Endothelial cell (in vitro differentiated cells): ENCODE data around the gene TTC34. TPM values are rescaled to one million over a fixed set of nuclear protein-coding genes. Genes with fewer than 3 reads are reported as not detected.

ENCODE experiments used
- DNase-seq: peaks from one replicate; pipeline ENCODE4 v3.0.0; 2021; ENCODE audit warnings: low spot score
- H3K27ac Mint-ChIP-seq: one replicate; pipeline ENCODE4 v1.8.0; 2021; ENCODE audit warnings: mixed read lengths, inconsistent platforms; ENCODE audit not compliant: unreplicated experiment
- H3K27me3 Mint-ChIP-seq: one replicate; pipeline ENCODE4 v1.8.0; 2021; ENCODE audit warnings: mild to moderate bottlenecking, moderate library complexity, mixed read lengths, inconsistent platforms; ENCODE audit not compliant: unreplicated experiment
- H3K36me3 Mint-ChIP-seq: one replicate; pipeline ENCODE4 v1.8.0; 2021; ENCODE audit warnings: mild to moderate bottlenecking, low read depth, mixed read lengths, inconsistent platforms; ENCODE audit not compliant: unreplicated experiment
- H3K4me1 Mint-ChIP-seq: one replicate; pipeline ENCODE4 v1.8.0; 2021; ENCODE audit warnings: mild to moderate bottlenecking, mixed read lengths, inconsistent platforms; ENCODE audit not compliant: unreplicated experiment
- H3K4me3 Mint-ChIP-seq: one replicate; pipeline ENCODE4 v1.8.0; 2021; ENCODE audit warnings: mild to moderate bottlenecking, mixed read lengths, inconsistent platforms; ENCODE audit not compliant: unreplicated experiment
- H3K9me3 Mint-ChIP-seq: one replicate; pipeline ENCODE4 v1.8.0; 2021; ENCODE audit warnings: mixed read lengths, inconsistent platforms; ENCODE audit not compliant: unreplicated experiment
- CTCF ChIP-seq: fragments of 200-600 bp; sonication (generic); IDR thresholded peaks from one replicate; pipeline ENCODE4 v1.5.0; 2021; ENCODE audit warnings: antibody characterized with exemption; ENCODE audit not compliant: unreplicated experiment
- total RNA-seq: library from RNA; stranded (reverse); fragmentation: NEBNext Ultra II Directional; extraction: Animal tissue kit (Norgen Biotek cat#: 25700); gene quantifications from one replicate; pipeline ENCODE4 v1.2.1, GENCODE V29; 2021; ENCODE audit not compliant: unreplicated experiment

TTC34 gene
- total RNA-seq, 1 donor from 2014 or later = 0.82 TPM

DNA sequence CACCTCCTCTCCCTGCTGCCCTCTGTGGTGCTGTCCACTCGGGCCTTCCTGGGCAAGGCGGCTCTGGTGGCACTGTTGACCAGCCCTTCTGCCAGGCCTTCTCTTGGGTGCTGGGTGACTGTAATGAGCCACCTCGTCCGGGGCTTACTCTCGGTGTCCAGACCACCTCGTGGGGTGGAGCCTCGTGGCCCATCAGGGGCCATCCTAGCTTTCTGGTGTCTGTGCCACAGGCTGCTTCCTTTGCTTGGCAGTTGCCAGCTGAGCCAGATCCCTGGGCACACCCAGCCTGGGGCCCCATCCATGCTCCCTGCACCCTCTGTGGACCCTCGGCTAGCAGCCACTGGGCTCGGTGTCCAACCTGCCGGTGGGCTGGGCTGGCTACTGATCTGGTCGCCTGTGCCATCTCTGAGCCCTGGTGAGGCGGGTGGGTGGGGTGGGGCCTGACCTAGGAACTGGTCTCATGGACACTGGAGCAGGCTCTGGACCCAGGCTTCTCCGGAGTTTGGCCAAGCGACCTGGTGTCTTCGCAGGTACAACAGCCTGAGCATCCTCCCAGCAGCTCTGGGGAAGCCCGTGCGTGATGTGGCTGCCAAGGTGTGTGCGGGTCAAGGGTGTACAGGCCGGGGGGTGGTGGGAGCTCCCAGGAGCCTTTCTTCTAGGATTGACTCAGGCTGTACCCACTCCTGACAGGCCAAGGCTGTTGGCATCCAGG lies 213.5 kb downstream of the TTC34 start:
- DNase-seq = no peak
- H3K4me1 Mint-ChIP-seq = peaks cover 8% of the 10 kb centered on the region
- no peak overlapping the region for H3K4me3 Mint-ChIP-seq
- H3K27me3 Mint-ChIP-seq = peaks cover 12% of the 10 kb centered on the region
- no peaks in the 10 kb centered on the region for H3K9me3 Mint-ChIP-seq
- H3K27ac Mint-ChIP-seq = no peak overlapping the region
- no peak for TF ChIP-seq CTCF
- H3K36me3 Mint-ChIP-seq = no peaks in the 10 kb centered on the region

GRCh38 chr1:2587071-2587859 lies 214.2 kb downstream of the TTC34 start:
- no peak for TF ChIP-seq CTCF
- H3K27me3 Mint-ChIP-seq = peaks cover 12% of the 10 kb centered on the region

GRCh38 chr1:2586154-2587070 lies 215.1 kb downstream of the TTC34 start, which contains the start of gene PRXL2B:
PRXL2B (plus strand) TSS chr1:2586777; CDS start chr1:2586886, 109 bp downstream.
- Mint-ChIP-seq H3K9me3 (no peaks in the 10 kb centered on the region), H3K27me3 (peaks cover 12% of the 10 kb centered on the region), H3K4me1 (peaks cover 15% of the 10 kb centered on the region), H3K36me3 (no peaks in the 10 kb centered on the region), H3K27ac (peak within 1 kb of the TSS; percentile 52), H3K4me3 (peak within 1 kb of the TSS; percentile 88)
- no peak for TF ChIP-seq CTCF
- peak; percentile 99 for DNase-seq

More at GRCh38 chr1:2587071-2587859, 214.2 kb downstream of the TTC34 start:
- Mint-ChIP-seq H3K4me1 (peaks cover 10% of the 10 kb centered on the region), H3K4me3 (peak overlapping the region; percentile 67), H3K27ac (no peak overlapping the region), H3K9me3 (no peaks in the 10 kb centered on the region), H3K36me3 (no peaks in the 10 kb centered on the region)
- peak; percentile 44 for DNase-seq

Other genes with a start within 250 kb of the TTC34 start
- 0.26 TPM for gene TNFRSF14, start 245.3 kb downstream of the TTC34 start, total RNA-seq
- 35.6 TPM for gene PRXL2B, start 214.9 kb downstream of the TTC34 start, total RNA-seq
- gene MMEL1, start 168.7 kb downstream of the TTC34 start, total RNA-seq = not detected
- not detected for gene ACTRT2, start 219.8 kb upstream of the TTC34 start, total RNA-seq